Natural killer cell (primary cell): ENCODE measurements around the gene PIGQ. TPM values are rescaled to one million over a fixed set of nuclear protein-coding genes. Genes with fewer than 3 reads are reported as not detected.

Source experiments
- ATAC-seq, 3 donors: fragments of 150-1000 bp in 2 of 3; fragments of 200-7000 bp in 1 of 3; cut with Tn5 transposase; 1 replicate in 1 of 3; 2 replicates in 2 of 3; pipeline ENCODE4 v1.10.0; 2021; ENCODE audit warnings: mild to moderate bottlenecking in 2 of 3, moderate library complexity in 2 of 3
- DNase-seq, 2 donors: peaks; one replicate each; pipeline versions ENCODE4 v3.0.0 to v3.0.0-alpha.2; 2013 to 2021; ENCODE audit warnings: mixed read lengths in 1 of 2
- H3K27ac ChIP-seq: one replicate; pipeline ENCODE4 v1.5.1; 2013; ENCODE audit warnings: mild to moderate bottlenecking, low read length
- H3K27me3 ChIP-seq: one replicate; pipeline ENCODE4 v1.6.1; 2013; ENCODE audit warnings: low read length; ENCODE audit not compliant: control insufficient read depth, insufficient read depth
- H3K36me3 ChIP-seq: one replicate; pipeline ENCODE4 v1.6.1; 2013; ENCODE audit warnings: low read length; ENCODE audit not compliant: control insufficient read depth, insufficient read depth
- H3K4me1 ChIP-seq: one replicate; pipeline ENCODE4 v1.6.1; 2013; ENCODE audit warnings: low read length; ENCODE audit not compliant: control insufficient read depth, insufficient read depth
- H3K4me3 ChIP-seq: one replicate; pipeline ENCODE4 v1.5.1; 2013; ENCODE audit warnings: low read length
- H3K9me3 ChIP-seq: one replicate; pipeline ENCODE4 v1.6.1; 2013; ENCODE audit warnings: low read length; ENCODE audit not compliant: control insufficient read depth, insufficient read depth
- H3K27ac Mint-ChIP-seq, 2 donors: one replicate each; pipeline ENCODE4 v1.8.0; 2022; ENCODE audit warnings: mild to moderate bottlenecking in 2 of 2, mixed read lengths in 2 of 2, moderate library complexity in 1 of 2
- H3K27me3 Mint-ChIP-seq, 2 donors: one replicate each; pipeline ENCODE4 v1.8.0; 2022; ENCODE audit warnings: low read depth in 2 of 2, mixed read lengths in 2 of 2
- H3K36me3 Mint-ChIP-seq: one replicate; pipeline ENCODE4 v1.8.0; 2022; ENCODE audit warnings: mixed read lengths
- H3K4me1 Mint-ChIP-seq, 2 donors: one replicate each; pipeline ENCODE4 v1.8.0; 2022; ENCODE audit warnings: mixed read lengths in 2 of 2
- H3K4me3 Mint-ChIP-seq: one replicate; pipeline ENCODE4 v1.8.0; 2022; ENCODE audit warnings: mild to moderate bottlenecking, moderate library complexity, mixed read lengths
- H3K9me3 Mint-ChIP-seq, 2 donors: one replicate each; pipeline ENCODE4 v1.8.0; 2022; ENCODE audit warnings: mixed read lengths in 2 of 2
- WGBS: methylation state at CpG from one replicate; pipeline ENCODE4 v1.1.7; 2013; ENCODE audit warnings: missing lambda C conversion rate; ENCODE audit not compliant: insufficient coverage; 5-methylcytosine and 5-hydroxymethylcytosine counted together
- intact Hi-C: fragments of 100-400 bp; cut with micrococcal nuclease; formaldehyde crosslinking; loops from one replicate; pipeline ENCODE4 v1.14.2; 2022
- total RNA-seq, 4 donors: library from RNA; stranded (reverse); fragments of 120-200 nt in 1 of 4; gene quantifications; one replicate each; pipeline versions ENCODE4 v1.2.3 to v1.2.4, GENCODE V29; 2013 to 2022
- TF ChIP-seq, protein P1 (sequence below): fragments of 200-600 bp; IDR thresholded peaks from one replicate; pipeline ENCODE4 v1.8.0; 2022; ENCODE audit warnings: antibody characterized with exemption

PIGQ gene
- total RNA-seq, 3 donors from 2014 or later (not counting 1 experiment from before 2014, with no cell fraction given): 27.6 to 40.5 (median 37.0) TPM

DNA sequence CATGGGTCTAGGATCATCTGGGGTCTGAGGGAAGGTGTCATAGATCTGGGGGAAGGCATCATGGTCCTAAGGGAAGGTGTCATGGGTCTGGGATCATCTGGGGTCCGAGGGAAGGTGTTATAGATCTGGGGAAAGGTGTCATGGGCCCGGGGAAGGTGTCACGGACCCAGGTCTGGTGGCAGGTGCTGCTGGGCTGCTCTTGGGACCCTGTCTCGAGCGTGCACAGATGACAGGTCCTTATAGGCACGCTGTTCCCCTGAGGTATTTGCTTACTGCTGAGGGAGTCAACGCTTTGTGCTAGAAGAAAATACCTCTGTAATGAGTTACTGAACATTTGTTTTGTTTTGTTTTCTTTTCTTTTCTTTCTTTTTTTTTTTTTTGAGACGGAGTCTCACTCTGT lies 21.5 kb downstream of the PIGQ start:
- H3K4me1 Mint-ChIP-seq: peaks cover 17 to 53% of the 10 kb centered on the region in 2 donors
- peaks cover 45% of the 10 kb centered on the region for H3K4me1 ChIP-seq
- no peaks in the 10 kb centered on the region for H3K36me3 Mint-ChIP-seq
- H3K9me3 Mint-ChIP-seq: no peaks in the 10 kb centered on the region
- H3K36me3 ChIP-seq: no peaks in the 10 kb centered on the region
- TF ChIP-seq, protein P1, sequence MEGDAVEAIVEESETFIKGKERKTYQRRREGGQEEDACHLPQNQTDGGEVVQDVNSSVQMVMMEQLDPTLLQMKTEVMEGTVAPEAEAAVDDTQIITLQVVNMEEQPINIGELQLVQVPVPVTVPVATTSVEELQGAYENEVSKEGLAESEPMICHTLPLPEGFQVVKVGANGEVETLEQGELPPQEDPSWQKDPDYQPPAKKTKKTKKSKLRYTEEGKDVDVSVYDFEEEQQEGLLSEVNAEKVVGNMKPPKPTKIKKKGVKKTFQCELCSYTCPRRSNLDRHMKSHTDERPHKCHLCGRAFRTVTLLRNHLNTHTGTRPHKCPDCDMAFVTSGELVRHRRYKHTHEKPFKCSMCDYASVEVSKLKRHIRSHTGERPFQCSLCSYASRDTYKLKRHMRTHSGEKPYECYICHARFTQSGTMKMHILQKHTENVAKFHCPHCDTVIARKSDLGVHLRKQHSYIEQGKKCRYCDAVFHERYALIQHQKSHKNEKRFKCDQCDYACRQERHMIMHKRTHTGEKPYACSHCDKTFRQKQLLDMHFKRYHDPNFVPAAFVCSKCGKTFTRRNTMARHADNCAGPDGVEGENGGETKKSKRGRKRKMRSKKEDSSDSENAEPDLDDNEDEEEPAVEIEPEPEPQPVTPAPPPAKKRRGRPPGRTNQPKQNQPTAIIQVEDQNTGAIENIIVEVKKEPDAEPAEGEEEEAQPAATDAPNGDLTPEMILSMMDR: no peak
- DNase-seq (no peak), ATAC-seq (no peak)
- no peaks in the 10 kb centered on the region for H3K27me3 ChIP-seq
- 74% methylated on average over 6 of the region's 8 CpGs for WGBS
- H3K4me3 ChIP-seq: no peak overlapping the region
- no peak overlapping the region for H3K27ac ChIP-seq
- peak overlapping the region; percentile 74 to 87 for H3K27ac Mint-ChIP-seq
- H3K4me3 Mint-ChIP-seq: peak overlapping the region; percentile 91
- no peaks in the 10 kb centered on the region for H3K27me3 Mint-ChIP-seq
- intact Hi-C loops: no loop called here
- no peaks in the 10 kb centered on the region for H3K9me3 ChIP-seq

DNA sequence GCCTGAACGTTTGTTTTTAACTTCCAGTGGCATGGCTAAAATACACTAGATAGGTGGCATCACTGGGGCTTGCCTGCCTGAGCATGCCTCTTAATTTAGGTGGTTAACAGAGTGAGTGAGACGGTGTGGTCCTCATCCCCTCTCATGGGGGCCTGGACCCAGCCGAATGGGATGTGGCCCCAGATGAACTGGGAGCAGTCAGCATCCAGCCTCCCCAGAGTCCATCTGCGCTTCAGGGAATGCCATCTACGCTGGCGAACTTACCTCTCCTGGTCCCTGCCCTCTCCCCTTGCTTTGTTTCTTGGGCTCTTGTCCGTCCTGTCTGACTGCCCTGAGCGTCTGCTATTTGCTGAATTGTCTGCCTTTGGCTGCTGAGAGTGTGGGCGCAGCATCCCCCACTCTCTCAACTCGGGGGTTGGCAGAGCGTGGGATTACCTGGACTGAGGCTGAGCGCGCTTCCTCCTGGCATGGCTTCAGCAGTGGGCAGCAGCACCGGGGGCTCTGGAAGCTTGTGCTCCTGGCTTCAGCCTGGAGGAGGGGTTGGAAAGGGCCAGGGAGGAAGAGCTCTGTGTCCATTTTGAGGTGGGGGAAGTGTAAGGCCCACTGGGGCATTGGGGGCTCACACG lies 22.2 kb downstream of the PIGQ start:
- DNase-seq (no peak), ATAC-seq (no peak)
- Histone ChIP-seq H3K9me3 (no peaks in the 10 kb centered on the region), H3K36me3 (no peaks in the 10 kb centered on the region), H3K4me3 (no peak overlapping the region), H3K4me1 (peaks cover 45% of the 10 kb centered on the region), H3K27me3 (no peaks in the 10 kb centered on the region), H3K27ac (no peak overlapping the region)
- intact Hi-C loops: no loop called here
- Mint-ChIP-seq H3K4me1 (peaks cover 17 to 60% of the 10 kb centered on the region in 2 donors), H3K27ac (peak overlapping the region in 1 of 2 donors; percentile 74), H3K36me3 (no peaks in the 10 kb centered on the region), H3K4me3 (peak overlapping the region; percentile 91), H3K9me3 (no peaks in the 10 kb centered on the region), H3K27me3 (no peaks in the 10 kb centered on the region)
- WGBS: 95% methylated on average over 15 of the region's 15 CpGs
- TF ChIP-seq, protein P1: no peak

DNA sequence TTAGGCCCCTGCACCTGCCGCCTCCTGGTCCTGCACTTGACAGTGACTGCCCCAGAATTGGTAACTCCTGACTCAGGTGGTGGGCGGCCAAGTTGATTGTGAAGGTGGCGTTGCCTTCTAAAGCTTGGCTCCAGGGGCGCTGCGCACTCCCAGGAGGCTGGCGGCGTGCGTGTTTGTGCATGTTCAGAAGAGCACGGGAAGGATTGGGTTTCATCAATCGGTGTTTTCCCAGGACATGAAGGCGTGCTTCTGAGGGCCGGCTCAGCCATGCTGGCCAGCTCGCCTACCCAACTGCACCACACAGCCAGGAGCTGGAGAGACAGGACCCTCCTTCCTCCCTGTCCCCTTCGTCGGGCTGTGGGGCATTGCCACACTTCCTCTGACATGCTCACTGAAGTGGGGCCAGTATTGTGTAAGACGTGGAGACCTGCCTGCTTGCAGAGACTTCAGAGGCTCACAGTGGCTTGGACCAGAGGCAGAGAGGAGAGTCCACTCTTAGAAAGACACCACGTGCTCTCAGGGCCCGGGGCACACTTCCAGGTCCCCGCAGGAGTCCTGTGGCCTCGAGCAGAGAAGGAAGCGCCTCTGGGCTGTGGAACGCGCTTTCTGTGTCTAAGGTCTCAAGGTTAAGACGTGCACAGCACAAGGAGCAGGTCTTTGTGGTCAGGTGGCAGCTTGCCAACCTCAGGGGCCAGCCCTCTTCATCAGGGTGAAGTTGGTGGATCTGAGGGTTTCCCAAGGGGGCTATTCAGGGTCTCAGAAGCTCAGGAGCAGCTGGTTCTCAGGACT lies 22.9 kb downstream of the PIGQ start:
- Histone ChIP-seq H3K4me1 (peaks cover 41% of the 10 kb centered on the region), H3K36me3 (no peaks in the 10 kb centered on the region), H3K27ac (no peak overlapping the region), H3K27me3 (no peaks in the 10 kb centered on the region), H3K9me3 (no peaks in the 10 kb centered on the region), H3K4me3 (no peak overlapping the region)
- Mint-ChIP-seq H3K4me1 (peaks cover 17 to 61% of the 10 kb centered on the region in 2 donors), H3K4me3 (no peak overlapping the region), H3K9me3 (no peaks in the 10 kb centered on the region), H3K36me3 (no peaks in the 10 kb centered on the region), H3K27me3 (no peaks in the 10 kb centered on the region), H3K27ac (peak overlapping the region in 1 of 2 donors; percentile 36)
- WGBS: 69% methylated on average over 24 of the region's 24 CpGs
- intact Hi-C loops: no loop called here
- no peak for ATAC-seq
- DNase-seq: no peak
- TF ChIP-seq, protein P1: no peak
